H1 (cell line): Measurements from ENCODE around the gene DCAF17. TPM values are rescaled to one million over a fixed set of nuclear protein-coding genes. Genes with fewer than 3 reads are reported as not detected.

Experiments used
- CHD2 ChIP-seq: IDR thresholded peaks from 2 replicates; pipeline ENCODE4 v1.6.1; 2012; ENCODE audit warnings: low read length, improper control_type of control experiment
- CTBP2 ChIP-seq: IDR thresholded peaks from 2 replicates; pipeline ENCODE4 v1.7.0; 2011; ENCODE audit warnings: borderline replicate concordance, mild to moderate bottlenecking, moderate library complexity, mixed read lengths, low read length; ENCODE audit not compliant: insufficient read depth, insufficient read length
- POLR2A ChIP-seq, 2 experiments: IDR thresholded peaks; 1 replicate in 1 of 2; 2 replicates in 1 of 2; pipeline ENCODE4 v1.6.1; 2011; ENCODE audit warnings: low read depth in 2 of 2, low read length in 2 of 2, mild to moderate bottlenecking in 2 of 2; ENCODE audit errors: control extremely low read depth in 1 of 2
- SIRT6 ChIP-seq: IDR thresholded peaks from one replicate; pipeline ENCODE4 v1.7.1; 2012; ENCODE audit warnings: low read length, inconsistent platforms
- SIX5 ChIP-seq: IDR thresholded peaks from 2 replicates; pipeline ENCODE4 v1.6.1; 2011; ENCODE audit warnings: mild to moderate bottlenecking, low read depth, low read length
- SRF ChIP-seq: IDR thresholded peaks from 2 replicates; pipeline ENCODE4 v1.6.1; 2011; ENCODE audit warnings: mild to moderate bottlenecking, low read depth, low read length, moderate library complexity
- TAF1 ChIP-seq: IDR thresholded peaks from 2 replicates; pipeline ENCODE4 v1.6.1; 2011; ENCODE audit warnings: mild to moderate bottlenecking, low read depth, low read length
- polyA plus RNA-seq, 7 experiments: library from polyadenylated mRNA; depleted of rRNA in 3 of 7; stranded (reverse) in 5 of 7; unstranded in 2 of 7; fragments of >200 nt in 5 of 7; fragments of 200-250 nt in 2 of 7; gene quantifications; 1 replicate in 5 of 7; 2 replicates in 1 of 7; 4 replicates in 1 of 7; pipeline versions ENCODE4 v1.2.1 to v1.2.3, GENCODE V29; 2011 to 2013; ENCODE audit warnings: missing spikeins in 2 of 7, mixed read lengths in 2 of 7
- total RNA-seq: library from RNA; stranded (reverse); fragmentation: NEBNext Ultra II Directional; extraction: Animal tissue kit (Norgen Biotek cat#: 25700); gene quantifications from 2 replicates; pipeline ENCODE4 v1.2.1, GENCODE V29; 2021

DCAF17 gene
- total and polyA plus RNA-seq, 2 of the 8 experiments (the other 6 are each of a cell fraction or from before 2014, with no cell fraction given) = 10.7 to 30.0 TPM

DNA sequence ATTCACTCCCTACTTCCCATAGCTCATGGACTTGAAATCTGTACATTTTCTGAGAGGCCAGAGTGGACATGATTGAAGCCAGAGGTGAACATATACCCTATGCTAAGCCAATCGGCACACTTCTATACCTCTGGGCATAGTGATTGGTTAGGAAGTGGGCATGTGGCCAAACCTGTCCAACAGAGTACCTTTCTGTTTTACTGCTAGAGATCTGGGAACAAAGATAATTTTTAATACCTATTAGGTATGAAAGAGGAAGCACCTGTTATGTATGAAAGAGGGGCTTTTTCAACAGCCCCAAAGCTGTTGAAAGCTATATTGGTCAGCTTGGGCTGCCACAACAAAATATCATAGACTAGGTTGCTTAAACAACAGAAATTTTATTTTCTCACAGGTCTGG is 28.0 kb upstream of the DCAF17 start (continued):
- TF ChIP-seq TAF1 (no peak), CHD2 (no peak), CTBP2 (no peak), SRF (no peak), POLR2A (IDR thresholded peaks at IDR 0.05; ENCODE audit: control extremely low read depth in 1 of 2, low read depth in 2 of 2, low read length in 2 of 2) (no peak), SIX5 (no peak), SIRT6 (no peak)
